ENCODE results near the gene PLS1.
"Not testable (repeated sequence)": the region's sequence is repeated elsewhere in the genome, so short reads cannot be mapped to it uniquely, and the experiment has no call there.

Gene PLS1

DNA sequence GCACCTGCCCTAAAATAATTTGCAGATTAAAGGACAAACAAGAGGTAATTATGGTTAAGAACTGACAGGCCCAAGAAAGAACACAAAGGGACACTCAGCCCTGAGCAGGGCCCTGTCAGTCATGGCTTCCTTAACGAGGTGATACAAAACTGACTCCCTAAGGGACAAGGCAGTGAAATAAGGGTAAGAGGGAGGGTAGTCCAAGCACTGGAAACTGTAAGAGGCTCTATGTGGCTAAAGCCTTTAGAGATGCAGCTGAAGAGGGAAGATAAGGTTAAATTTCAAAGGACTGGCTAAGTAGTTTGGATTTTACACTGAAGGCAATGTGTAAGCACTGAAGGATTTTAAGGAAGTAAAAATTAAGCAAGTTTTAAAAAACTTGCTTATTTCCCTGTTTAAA, 21.5 kb upstream of the PLS1 start:
- Histone ChIP-seq H3K36me3 (ENCODE audit: control insufficient read depth in 2 of 2, insufficient read depth in 2 of 2, low read length in 2 of 2) (no peaks in the 10 kb centered on the region), H3K4me3 (ENCODE audit: low read length in 2 of 2) (no peak overlapping the region), H3K4me1 (ENCODE audit: control insufficient read depth in 2 of 2, insufficient read depth in 2 of 2, low read length in 2 of 2) (peaks cover 7 to 11% of the 10 kb centered on the region in 2 donors), H3K27ac (ENCODE audit: low read depth in 2 of 2, low read length in 2 of 2) (no peak overlapping the region), H3K9ac (ENCODE audit: low read depth in 1 of 2, low read length in 2 of 2) (no peak overlapping the region), H3K27me3 (ENCODE audit: control insufficient read depth in 2 of 2, insufficient read depth in 2 of 2, low read length in 2 of 2) (no peaks in the 10 kb centered on the region), H3K9me3 (ENCODE audit: control insufficient read depth in 2 of 2, low read length in 2 of 2) (no peaks in the 10 kb centered on the region)

DNA sequence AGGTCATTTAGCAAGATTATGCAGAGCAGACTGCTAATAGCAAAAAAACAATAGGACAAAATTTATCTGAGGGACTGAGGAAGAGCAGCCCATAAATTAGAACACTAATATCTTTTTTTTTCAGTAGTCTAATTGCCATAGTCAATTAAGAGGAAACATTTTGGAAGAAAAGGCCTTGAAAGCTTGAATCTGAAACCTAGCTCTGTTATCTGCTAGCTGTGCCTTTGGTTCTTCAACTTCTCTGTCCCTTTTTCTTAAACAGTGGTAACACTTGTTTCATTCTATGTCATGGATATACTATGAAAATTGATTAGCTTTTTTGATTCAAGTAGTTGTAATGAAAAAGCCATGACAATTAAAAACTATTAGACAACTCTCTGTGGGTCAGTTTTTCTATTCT, 19.4 kb upstream of the PLS1 start:
- Histone ChIP-seq H3K9ac (ENCODE audit: low read depth in 1 of 2, low read length in 2 of 2) (no peak overlapping the region), H3K36me3 (ENCODE audit: control insufficient read depth in 2 of 2, insufficient read depth in 2 of 2, low read length in 2 of 2) (no peaks in the 10 kb centered on the region), H3K4me3 (ENCODE audit: low read length in 2 of 2) (no peak overlapping the region), H3K9me3 (ENCODE audit: control insufficient read depth in 2 of 2, low read length in 2 of 2) (no peaks in the 10 kb centered on the region), H3K27me3 (ENCODE audit: control insufficient read depth in 2 of 2, insufficient read depth in 2 of 2, low read length in 2 of 2) (no peaks in the 10 kb centered on the region), H3K4me1 (ENCODE audit: control insufficient read depth in 2 of 2, insufficient read depth in 2 of 2, low read length in 2 of 2) (peaks cover 7 to 11% of the 10 kb centered on the region in 2 donors), H3K27ac (ENCODE audit: low read depth in 2 of 2, low read length in 2 of 2) (no peak overlapping the region)

DNA sequence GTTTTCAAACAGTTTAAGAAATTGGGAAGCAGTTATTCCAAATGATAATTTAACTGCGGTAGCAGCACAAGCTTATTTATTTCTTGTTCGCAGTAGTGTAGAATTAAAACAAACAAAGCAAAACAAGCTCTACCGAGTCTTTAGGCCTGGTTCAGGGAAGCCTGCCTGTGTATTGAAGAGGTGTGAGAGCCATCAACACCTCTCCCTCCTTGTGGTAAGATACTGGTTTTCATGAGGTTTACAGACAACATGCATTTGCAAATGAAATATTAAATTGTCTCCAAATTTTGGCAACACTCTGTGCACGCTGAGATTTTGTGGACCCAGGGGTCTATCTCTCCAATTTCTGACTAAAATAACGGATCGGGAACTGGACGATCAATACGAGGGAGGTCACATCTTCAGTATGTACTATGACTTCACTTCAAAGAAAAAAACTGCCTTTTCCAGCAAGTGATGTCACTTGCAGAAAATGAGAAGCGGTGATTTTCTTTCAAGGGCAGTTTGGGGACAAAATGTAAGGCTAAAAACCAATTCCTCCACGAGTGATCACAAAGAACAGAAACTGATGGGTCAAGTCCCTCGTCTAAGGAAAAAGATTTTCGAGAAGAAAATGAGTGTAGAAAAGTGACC, 18.4 kb upstream of the PLS1 start:
- Histone ChIP-seq H3K27ac (ENCODE audit: low read depth in 2 of 2, low read length in 2 of 2) (peak overlapping the region; percentile 96 to 97), H3K36me3 (ENCODE audit: control insufficient read depth in 2 of 2, insufficient read depth in 2 of 2, low read length in 2 of 2) (no peaks in the 10 kb centered on the region)

DNA sequence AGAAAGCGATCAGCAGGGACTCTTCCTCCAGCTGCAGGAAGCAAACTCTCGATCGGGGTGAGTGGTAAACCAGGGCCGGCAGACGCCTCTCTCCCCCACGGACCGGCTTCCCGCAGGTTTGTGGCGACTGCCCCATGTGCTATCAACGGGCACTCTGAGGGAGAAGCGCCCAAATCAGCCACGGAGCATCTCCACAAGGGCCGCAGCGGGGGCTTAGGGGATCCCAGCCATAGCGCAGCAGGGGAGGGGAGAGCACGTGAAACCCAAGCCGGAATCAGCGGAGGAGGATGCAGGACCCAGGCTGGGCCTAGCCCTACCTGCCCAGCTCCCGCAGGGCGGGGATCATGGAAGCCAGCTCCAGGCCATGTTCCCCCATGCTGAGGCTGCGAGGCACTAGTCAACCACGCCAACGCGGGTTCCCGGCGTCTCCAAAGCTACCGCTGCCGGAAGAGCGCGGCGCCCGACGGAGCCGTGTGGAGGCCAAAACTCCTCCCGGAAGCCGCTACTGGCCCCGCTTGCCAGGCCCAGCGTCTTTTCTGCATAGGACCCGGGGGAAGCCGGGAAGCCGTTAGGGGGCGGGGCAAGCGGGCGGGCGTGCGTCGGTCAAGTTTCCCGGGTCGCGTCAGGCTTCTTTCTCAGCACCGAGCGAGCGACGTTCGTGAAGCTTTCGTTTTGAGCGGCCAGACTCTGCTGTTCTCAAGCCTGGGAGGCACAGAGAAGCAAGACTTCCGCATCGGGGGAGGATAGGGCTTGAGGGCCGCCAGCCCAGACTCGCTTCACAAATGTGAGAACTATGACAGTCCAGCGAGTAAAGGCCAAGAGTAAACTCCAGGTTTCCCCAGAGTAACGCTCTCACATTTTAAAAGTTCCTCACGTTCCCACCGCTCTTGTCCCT, 17.6 kb upstream of the PLS1 start, which contains the start of gene ATR:
Gene ATR, minus strand, starts transcription at position 405 of the 895 bp plus-strand sequence. Its CDS starts 29 bp downstream, at position 376.
- no peaks in the 10 kb centered on the region for H3K36me3 ChIP-seq (ENCODE audit: control insufficient read depth in 2 of 2, insufficient read depth in 2 of 2, low read length in 2 of 2)
- no peaks in the 10 kb centered on the region for H3K27me3 ChIP-seq (ENCODE audit: control insufficient read depth in 2 of 2, insufficient read depth in 2 of 2, low read length in 2 of 2)
- peak within 1 kb of the TSS; percentile 94 to 96 for H3K9ac ChIP-seq (ENCODE audit: low read depth in 1 of 2, low read length in 2 of 2)
- H3K27ac ChIP-seq (ENCODE audit: low read depth in 2 of 2, low read length in 2 of 2): peak within 1 kb of the TSS; percentile 96 to 97
- H3K9me3 ChIP-seq (ENCODE audit: control insufficient read depth in 2 of 2, low read length in 2 of 2): no peaks in the 10 kb centered on the region
- peak within 1 kb of the TSS; percentile 93 to 97 for H3K4me3 ChIP-seq (ENCODE audit: low read length in 2 of 2)
- H3K4me1 ChIP-seq (ENCODE audit: control insufficient read depth in 2 of 2, insufficient read depth in 2 of 2, low read length in 2 of 2): peaks cover 7 to 11% of the 10 kb centered on the region in 2 donors

More for the DNA sequence above, 18.4 kb upstream of the PLS1 start:
- peak overlapping the region; percentile 86 to 94 for H3K9ac ChIP-seq (ENCODE audit: low read depth in 1 of 2, low read length in 2 of 2)
- peak overlapping the region; percentile 92 to 97 for H3K4me3 ChIP-seq (ENCODE audit: low read length in 2 of 2)
- no peaks in the 10 kb centered on the region for H3K9me3 ChIP-seq (ENCODE audit: control insufficient read depth in 2 of 2, low read length in 2 of 2)
- H3K27me3 ChIP-seq (ENCODE audit: control insufficient read depth in 2 of 2, insufficient read depth in 2 of 2, low read length in 2 of 2): no peaks in the 10 kb centered on the region
- peaks cover 7 to 11% of the 10 kb centered on the region in 2 donors for H3K4me1 ChIP-seq (ENCODE audit: control insufficient read depth in 2 of 2, insufficient read depth in 2 of 2, low read length in 2 of 2)

- Histone ChIP-seq H3K9ac (ENCODE audit: low read depth in 1 of 2, low read length in 2 of 2) (no peak overlapping the region), H3K9me3 (ENCODE audit: control insufficient read depth in 2 of 2, low read length in 2 of 2) (no peaks in the 10 kb centered on the region), H3K4me3 (ENCODE audit: low read length in 2 of 2) (no peak overlapping the region), H3K27me3 (ENCODE audit: control insufficient read depth in 2 of 2, insufficient read depth in 2 of 2, low read length in 2 of 2) (no peaks in the 10 kb centered on the region), H3K36me3 (ENCODE audit: control insufficient read depth in 2 of 2, insufficient read depth in 2 of 2, low read length in 2 of 2) (no peaks in the 10 kb centered on the region), H3K4me1 (ENCODE audit: control insufficient read depth in 2 of 2, insufficient read depth in 2 of 2, low read length in 2 of 2) (peaks cover 7 to 11% of the 10 kb centered on the region in 2 donors), H3K27ac (ENCODE audit: low read depth in 2 of 2, low read length in 2 of 2) (no peak overlapping the region)
Measured at GRCh38 chr3:142580061-142580423, 16.2 kb upstream of the PLS1 start.

- not testable (repeated sequence) for H3K9ac ChIP-seq (ENCODE audit: low read depth in 1 of 2, low read length in 2 of 2); H3K4me3 ChIP-seq (ENCODE audit: low read length in 2 of 2); H3K27me3 ChIP-seq (ENCODE audit: control insufficient read depth in 2 of 2, insufficient read depth in 2 of 2, low read length in 2 of 2); H3K9me3 ChIP-seq (ENCODE audit: control insufficient read depth in 2 of 2, low read length in 2 of 2); H3K27ac ChIP-seq (ENCODE audit: low read depth in 2 of 2, low read length in 2 of 2); H3K36me3 ChIP-seq (ENCODE audit: control insufficient read depth in 2 of 2, insufficient read depth in 2 of 2, low read length in 2 of 2)
- peaks cover 7 to 11% of the 10 kb centered on the region in 2 donors for H3K4me1 ChIP-seq (ENCODE audit: control insufficient read depth in 2 of 2, insufficient read depth in 2 of 2, low read length in 2 of 2)
Measured at GRCh38 chr3:142581070-142581469, 15.1 kb upstream of the PLS1 start.

- Histone ChIP-seq H3K4me1 (ENCODE audit: control insufficient read depth in 2 of 2, insufficient read depth in 2 of 2, low read length in 2 of 2) (peaks cover 0 to 2% of the 10 kb centered on the region in 2 donors), H3K4me3 (ENCODE audit: low read length in 2 of 2) (no peak overlapping the region), H3K27me3 (ENCODE audit: control insufficient read depth in 2 of 2, insufficient read depth in 2 of 2, low read length in 2 of 2) (peaks cover 0 to 2% of the 10 kb centered on the region in 2 donors), H3K36me3 (ENCODE audit: control insufficient read depth in 2 of 2, insufficient read depth in 2 of 2, low read length in 2 of 2) (no peaks in the 10 kb centered on the region), H3K9ac (ENCODE audit: low read depth in 1 of 2, low read length in 2 of 2) (no peak overlapping the region), H3K9me3 (ENCODE audit: control insufficient read depth in 2 of 2, low read length in 2 of 2) (no peaks in the 10 kb centered on the region), H3K27ac (ENCODE audit: low read depth in 2 of 2, low read length in 2 of 2) (no peak overlapping the region)
Measured at GRCh38 chr3:142586803-142587406, 9.3 kb upstream of the PLS1 start.

GRCh38 chr3:142588703-142589102, 7.5 kb upstream of the PLS1 start:
- H3K9ac ChIP-seq (ENCODE audit: low read depth in 1 of 2, low read length in 2 of 2): no peak overlapping the region
- no peaks in the 10 kb centered on the region for H3K9me3 ChIP-seq (ENCODE audit: control insufficient read depth in 2 of 2, low read length in 2 of 2)
- no peak overlapping the region for H3K4me3 ChIP-seq (ENCODE audit: low read length in 2 of 2)
- H3K4me1 ChIP-seq (ENCODE audit: control insufficient read depth in 2 of 2, insufficient read depth in 2 of 2, low read length in 2 of 2): peaks cover 0 to 2% of the 10 kb centered on the region in 2 donors
- peaks cover 0 to 2% of the 10 kb centered on the region in 2 donors for H3K27me3 ChIP-seq (ENCODE audit: control insufficient read depth in 2 of 2, insufficient read depth in 2 of 2, low read length in 2 of 2)
- no peak overlapping the region for H3K27ac ChIP-seq (ENCODE audit: low read depth in 2 of 2, low read length in 2 of 2)
- no peaks in the 10 kb centered on the region for H3K36me3 ChIP-seq (ENCODE audit: control insufficient read depth in 2 of 2, insufficient read depth in 2 of 2, low read length in 2 of 2)

DNA sequence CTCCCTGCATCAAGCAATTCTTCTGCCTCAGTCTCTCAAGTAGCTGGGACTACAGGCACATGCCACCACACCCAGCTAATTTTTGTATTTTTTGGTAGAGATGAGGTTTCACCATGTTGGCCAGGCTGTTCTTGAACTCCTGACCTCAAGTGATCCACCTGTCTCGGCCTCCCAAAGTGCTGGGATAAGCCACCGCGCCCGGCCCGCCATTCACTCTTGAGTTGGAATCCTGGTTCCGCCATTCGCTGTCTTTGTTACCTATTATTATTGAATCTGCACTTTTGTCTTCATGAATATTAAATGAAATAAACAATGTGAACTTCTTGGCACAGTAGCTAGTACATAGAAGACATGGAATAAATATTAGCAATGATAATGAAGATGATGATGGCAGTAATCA, 3.9 kb upstream of the PLS1 start:
- H3K27me3 ChIP-seq (ENCODE audit: control insufficient read depth in 2 of 2, insufficient read depth in 2 of 2, low read length in 2 of 2); H3K4me1 ChIP-seq (ENCODE audit: control insufficient read depth in 2 of 2, insufficient read depth in 2 of 2, low read length in 2 of 2); H3K36me3 ChIP-seq (ENCODE audit: control insufficient read depth in 2 of 2, insufficient read depth in 2 of 2, low read length in 2 of 2); H3K4me3 ChIP-seq (ENCODE audit: low read length in 2 of 2); H3K9me3 ChIP-seq (ENCODE audit: control insufficient read depth in 2 of 2, low read length in 2 of 2); H3K27ac ChIP-seq (ENCODE audit: low read depth in 2 of 2, low read length in 2 of 2); H3K9ac ChIP-seq (ENCODE audit: low read depth in 1 of 2, low read length in 2 of 2): not testable (repeated sequence)

- Histone ChIP-seq H3K9ac (ENCODE audit: low read depth in 1 of 2, low read length in 2 of 2) (peak overlapping the region in 1 of 2 donors; percentile 97), H3K9me3 (ENCODE audit: control insufficient read depth in 2 of 2, low read length in 2 of 2) (no peaks in the 10 kb centered on the region), H3K27me3 (ENCODE audit: control insufficient read depth in 2 of 2, insufficient read depth in 2 of 2, low read length in 2 of 2) (no peaks in the 10 kb centered on the region), H3K27ac (ENCODE audit: low read depth in 2 of 2, low read length in 2 of 2) (peak overlapping the region; percentile 91 to 93), H3K4me3 (ENCODE audit: low read length in 2 of 2) (peak overlapping the region; percentile 95 to 96), H3K36me3 (ENCODE audit: control insufficient read depth in 2 of 2, insufficient read depth in 2 of 2, low read length in 2 of 2) (peaks cover 0 to 3% of the 10 kb centered on the region in 2 donors), H3K4me1 (ENCODE audit: control insufficient read depth in 2 of 2, insufficient read depth in 2 of 2, low read length in 2 of 2) (peaks cover 2 to 18% of the 10 kb centered on the region in 2 donors)
Measured at GRCh38 chr3:142595141-142595540, 1.1 kb upstream of the PLS1 start.
